Gastroesophageal sphincter (tissue), 4 donors: Measurements from ENCODE around the gene AGRN. TPM values are rescaled to one million over a fixed set of nuclear protein-coding genes. Genes with fewer than 3 reads are reported as not detected.
A peak's percentile ranks its signal among the peaks of the same experiment; 100 is the strongest.

Experiments
- ATAC-seq: fragments of 150-250 bp; one replicate; pipeline ENCODE4 v1.9.1; 2016; ENCODE audit warnings: mild to moderate bottlenecking, moderate library complexity
- H3K27ac ChIP-seq, 4 donors: fragments of 200-600 bp; sonication (generic) in 3 of 4; 1 replicate in 3 of 4; 2 replicates in 1 of 4; pipeline ENCODE4 v1.5.1; 2016 to 2019
- H3K27me3 ChIP-seq: fragments of 200-600 bp; sonication (generic); one replicate; pipeline ENCODE4 v1.5.1; 2019
- H3K36me3 ChIP-seq, 2 donors: fragments of 200-600 bp; sonication (generic); one replicate each; pipeline ENCODE4 v1.5.1; 2019; ENCODE audit warnings: control low read depth in 1 of 2
- H3K4me1 ChIP-seq, 3 donors: fragments of 200-600 bp; sonication (generic); 1 replicate in 2 of 3; 2 replicates in 1 of 3; pipeline ENCODE4 v1.5.1; 2016 to 2019; ENCODE audit warnings: control low read depth in 2 of 3
- H3K4me3 ChIP-seq, 2 donors: fragments of 200-600 bp; sonication (generic); one replicate each; pipeline ENCODE4 v1.5.1; 2019; ENCODE audit warnings: mild to moderate bottlenecking in 1 of 2, moderate library complexity in 1 of 2
- H3K9me3 ChIP-seq, 3 donors: fragments of 200-600 bp; sonication (generic); one replicate each; pipeline ENCODE4 v1.5.1; 2017 to 2019; ENCODE audit warnings: control low read depth in 2 of 3
- CTCF ChIP-seq, 4 experiments: fragments of 200-600 bp in 2 of 4; fragments of 450-650 bp in 2 of 4; sonication (generic) in 1 of 4; IDR thresholded peaks; one replicate each; pipeline ENCODE4 v1.5.1; 2017 to 2019; ENCODE audit warnings: antibody characterized with exemption in 4 of 4, mild to moderate bottlenecking in 2 of 4, moderate library complexity in 2 of 4
- EP300 ChIP-seq: sonication (generic); formaldehyde crosslinking; IDR thresholded peaks from one replicate; pipeline ENCODE4 v1.6.1; 2017; ENCODE audit warnings: antibody characterized with exemption, mild to moderate bottlenecking
- POLR2A ChIP-seq, 2 donors: fragments of 450-650 bp; IDR thresholded peaks; one replicate each; pipeline ENCODE4 v1.6.1; 2017; ENCODE audit warnings: antibody characterized with exemption in 2 of 2, mild to moderate bottlenecking in 2 of 2, moderate library complexity in 1 of 2
- POLR2AphosphoS5 ChIP-seq: sonication (generic); formaldehyde crosslinking; IDR thresholded peaks from one replicate; pipeline ENCODE4 v1.6.1; 2017; ENCODE audit warnings: antibody characterized with exemption
- WGBS, 2 donors: methylation state at CpG; one replicate each; pipeline ENCODE4 v1.1.5; 2018; ENCODE audit warnings: low coverage in 1 of 2; 5-methylcytosine and 5-hydroxymethylcytosine counted together
- total RNA-seq, 4 donors: library from RNA; depleted of rRNA; stranded (reverse); fragments of >200 nt; gene quantifications; one replicate each; pipeline ENCODE4 v1.1.0, GENCODE V29; 2016

Gene AGRN
- total RNA-seq, 4 donors from 2014 or later = 18.0 to 33.6 (median 23.5) TPM

- H3K4me1 ChIP-seq = peaks cover 0 to 34% (median 17%) of the 10 kb centered on the region in 3 donors
- H3K27me3 ChIP-seq = peaks cover 44% of the 10 kb centered on the region
- TF ChIP-seq EP300 = no peak
- TF ChIP-seq CTCF (IDR thresholded peaks at IDR 0.05) = no peak
- no peak for TF ChIP-seq POLR2A (IDR thresholded peaks at IDR 0.05)
- TF ChIP-seq POLR2AphosphoS5 = no peak
- no peak overlapping the region for H3K27ac ChIP-seq
- peak; percentile 3 for ATAC-seq
- H3K36me3 ChIP-seq = peaks cover 0 to 26% of the 10 kb centered on the region in 2 donors
- H3K9me3 ChIP-seq = no peaks in the 10 kb centered on the region
- 40 to 76% methylated on average over 5 to 10 of the region's 16 CpGs for WGBS, 2 donors
- peak overlapping the region in 1 of 2 donors; percentile 58 for H3K4me3 ChIP-seq
Observed at GRCh38 chr1:1032424-1032823, 12.5 kb downstream of the AGRN start.

GRCh38 chr1:1033009-1033587 lies 13.2 kb downstream of the AGRN start:
- H3K27me3 ChIP-seq = peaks cover 44% of the 10 kb centered on the region

GRCh38 chr1:1033731-1034438 lies 14.0 kb downstream of the AGRN start:
- Histone ChIP-seq H3K9me3 (no peaks in the 10 kb centered on the region), H3K4me3 (peak overlapping the region; percentile 14 to 58), H3K36me3 (peaks cover 0 to 20% of the 10 kb centered on the region in 2 donors), H3K27me3 (peaks cover 44% of the 10 kb centered on the region), H3K4me1 (peaks cover 0 to 35% (median 17%) of the 10 kb centered on the region in 3 donors), H3K27ac (no peak overlapping the region)
- no peak for TF ChIP-seq CTCF (IDR thresholded peaks at IDR 0.05)
- TF ChIP-seq POLR2A (IDR thresholded peaks at IDR 0.05) = no peak
- TF ChIP-seq POLR2AphosphoS5 = no peak
- TF ChIP-seq EP300 = no peak
- ATAC-seq = no peak
- WGBS, 2 donors = 20 to 40% methylated on average over 4 to 5 of the region's 71 CpGs

More at GRCh38 chr1:1033009-1033587, 13.2 kb downstream of the AGRN start:
- Histone ChIP-seq H3K4me3 (peak overlapping the region; percentile 1 to 58), H3K27ac (peak overlapping the region in 1 of 4 donors; percentile 33), H3K9me3 (no peaks in the 10 kb centered on the region), H3K4me1 (peaks cover 0 to 34% (median 17%) of the 10 kb centered on the region in 3 donors), H3K36me3 (peaks cover 0 to 20% of the 10 kb centered on the region in 2 donors)
- TF ChIP-seq EP300 = no peak
- TF ChIP-seq POLR2AphosphoS5 = no peak
- TF ChIP-seq CTCF (IDR thresholded peaks at IDR 0.05) = peak in 3 of 4 experiments; percentile 55 to 83 (median 60)
- no peak for TF ChIP-seq POLR2A (IDR thresholded peaks at IDR 0.05)
- WGBS, 2 donors = 0% methylated on average over 1 of the region's 73 CpGs; no CpG with 5 or more reads in 1 of the 2 donors
- peak; percentile 83 for ATAC-seq

GRCh38 chr1:1034439-1034781 lies 14.5 kb downstream of the AGRN start:
- Histone ChIP-seq H3K27ac (no peak overlapping the region), H3K4me3 (peak overlapping the region in 1 of 2 donors; percentile 58), H3K36me3 (peaks cover 0 to 20% of the 10 kb centered on the region in 2 donors), H3K27me3 (peaks cover 44% of the 10 kb centered on the region), H3K9me3 (no peaks in the 10 kb centered on the region), H3K4me1 (peaks cover 0 to 40% (median 17%) of the 10 kb centered on the region in 3 donors)
- TF ChIP-seq POLR2A (IDR thresholded peaks at IDR 0.05) (no peak), POLR2AphosphoS5 (no peak), CTCF (IDR thresholded peaks at IDR 0.05) (no peak), EP300 (no peak)
- WGBS, 2 donors = no CpG with 5 or more reads among the region's 30 CpGs
- no peak for ATAC-seq
